Measurements from ENCODE around the gene PCDH1.

PCDH1 gene

GRCh38 chr5:141840826-141841360 lies 37.3 kb downstream of the PCDH1 start:
- H3K27me3 ChIP-seq (ENCODE audit: insufficient read depth, low read length, poor library complexity, severe bottlenecking): no peaks in the 10 kb centered on the region
- H3K9me3 ChIP-seq (ENCODE audit: insufficient read depth, low read depth, low read length): no peaks in the 10 kb centered on the region
- no peaks in the 10 kb centered on the region for H3K4me1 ChIP-seq (ENCODE audit: insufficient read depth, low read length, poor library complexity, severe bottlenecking)
- no peaks in the 10 kb centered on the region for H3F3A ChIP-seq (ENCODE audit: low read depth)
- H3K36me3 ChIP-seq (ENCODE audit: insufficient read depth, low read length): no peaks in the 10 kb centered on the region
- no peak overlapping the region for H3K4me2 ChIP-seq (ENCODE audit: low read depth, low read length, poor library complexity, severe bottlenecking)
- no peaks in the 10 kb centered on the region for H4K20me1 ChIP-seq (ENCODE audit: insufficient read depth, low read length, poor library complexity, severe bottlenecking)
- TF ChIP-seq EZH2phosphoT487 (IDR thresholded peaks at IDR 0.05; ENCODE audit: borderline replicate concordance) (no peak), CTCF (conservative IDR thresholded peaks at IDR 0.05; ENCODE audit: low read length) (no peak)
- H2AFZ ChIP-seq (ENCODE audit: low read length): no peak overlapping the region
- H3K4me3 ChIP-seq (ENCODE audit: low read length, poor library complexity, severe bottlenecking): no peak overlapping the region
- no peaks in the 10 kb centered on the region for H3K79me2 ChIP-seq (ENCODE audit: insufficient read depth, low read length)
- H3K9me2 ChIP-seq (replicated peaks; ENCODE audit: low read depth, low read length): no peaks in the 10 kb centered on the region
- no peak overlapping the region for H3K9ac ChIP-seq (ENCODE audit: low read depth, low read length, poor library complexity, severe bottlenecking)

- Histone ChIP-seq H3K9ac (ENCODE audit: low read depth, low read length, poor library complexity, severe bottlenecking) (no peak overlapping the region), H3K4me3 (ENCODE audit: low read length, poor library complexity, severe bottlenecking) (no peak overlapping the region), H3K4me1 (ENCODE audit: insufficient read depth, low read length, poor library complexity, severe bottlenecking) (no peaks in the 10 kb centered on the region)
These were observed 37.9 kb downstream of the PCDH1 start for GRCh38 chr5:141840280-141840812.

GRCh38 chr5:141839015-141839513 lies 39.1 kb downstream of the PCDH1 start:
- H4K20me1 ChIP-seq (ENCODE audit: insufficient read depth, low read length, poor library complexity, severe bottlenecking): no peaks in the 10 kb centered on the region
- no peaks in the 10 kb centered on the region for H3K9me3 ChIP-seq (ENCODE audit: insufficient read depth, low read depth, low read length)
- no peak for TF ChIP-seq CTCF (conservative IDR thresholded peaks at IDR 0.05; ENCODE audit: low read length)
- TF ChIP-seq EZH2phosphoT487 (IDR thresholded peaks at IDR 0.05; ENCODE audit: borderline replicate concordance): no peak
- H3K4me2 ChIP-seq (ENCODE audit: low read depth, low read length, poor library complexity, severe bottlenecking): no peak overlapping the region
- no peak overlapping the region for H2AFZ ChIP-seq (ENCODE audit: low read length)
- H3K27me3 ChIP-seq (ENCODE audit: insufficient read depth, low read length, poor library complexity, severe bottlenecking): no peaks in the 10 kb centered on the region
- H3K4me1 ChIP-seq (ENCODE audit: insufficient read depth, low read length, poor library complexity, severe bottlenecking): no peaks in the 10 kb centered on the region
- no peaks in the 10 kb centered on the region for H3K9me2 ChIP-seq (replicated peaks; ENCODE audit: low read depth, low read length)
- no peaks in the 10 kb centered on the region for H3K79me2 ChIP-seq (ENCODE audit: insufficient read depth, low read length)
- no peak overlapping the region for H3K9ac ChIP-seq (ENCODE audit: low read depth, low read length, poor library complexity, severe bottlenecking)
- H3F3A ChIP-seq (ENCODE audit: low read depth): no peaks in the 10 kb centered on the region
- no peaks in the 10 kb centered on the region for H3K36me3 ChIP-seq (ENCODE audit: insufficient read depth, low read length)
- no peak overlapping the region for H3K4me3 ChIP-seq (ENCODE audit: low read length, poor library complexity, severe bottlenecking)

More at GRCh38 chr5:141840280-141840812, 37.9 kb downstream of the PCDH1 start:
- Histone ChIP-seq H3K4me2 (ENCODE audit: low read depth, low read length, poor library complexity, severe bottlenecking) (no peak overlapping the region), H3K36me3 (ENCODE audit: insufficient read depth, low read length) (no peaks in the 10 kb centered on the region), H3F3A (ENCODE audit: low read depth) (no peaks in the 10 kb centered on the region), H2AFZ (ENCODE audit: low read length) (no peak overlapping the region), H3K9me3 (ENCODE audit: insufficient read depth, low read depth, low read length) (no peaks in the 10 kb centered on the region), H3K27me3 (ENCODE audit: insufficient read depth, low read length, poor library complexity, severe bottlenecking) (no peaks in the 10 kb centered on the region), H3K9me2 (replicated peaks; ENCODE audit: low read depth, low read length) (no peaks in the 10 kb centered on the region), H4K20me1 (ENCODE audit: insufficient read depth, low read length, poor library complexity, severe bottlenecking) (no peaks in the 10 kb centered on the region), H3K79me2 (ENCODE audit: insufficient read depth, low read length) (no peaks in the 10 kb centered on the region)
- TF ChIP-seq CTCF (conservative IDR thresholded peaks at IDR 0.05; ENCODE audit: low read length): no peak
- TF ChIP-seq EZH2phosphoT487 (IDR thresholded peaks at IDR 0.05; ENCODE audit: borderline replicate concordance): no peak
